GM23338 (cell line): ENCODE results near the gene CCDC150. TPM values are rescaled to one million over a fixed set of nuclear protein-coding genes. Genes with fewer than 3 reads are reported as not detected.

Experiments used
- ATAC-seq: fragments of 200-7000 bp; cut with Tn5 transposase; 3 replicates; pipeline ENCODE4 v1.9.1; 2020
- DNase-seq: peaks from one replicate; pipeline ENCODE4 v3.0.0-alpha.2; 2015; ENCODE audit warnings: low spot score
- H2AFZ ChIP-seq: fragments of 200-600 bp; sonication (generic); 2 replicates; pipeline ENCODE4 v1.8.0; 2016; ENCODE audit warnings: antibody characterized with exemption, mild to moderate bottlenecking, moderate library complexity
- H3F3A ChIP-seq: fragments of 200-600 bp; sonication (generic); replicated peaks from 2 replicates; pipeline ENCODE4 v1.8.0; 2017; ENCODE audit warnings: antibody characterized with exemption, mixed run types, low read depth
- H3K27ac ChIP-seq: fragments of 200-600 bp; sonication (generic); 2 replicates; pipeline ENCODE4 v1.6.1; 2016; ENCODE audit warnings: low read depth
- H3K27me3 ChIP-seq: fragments of 200-600 bp; sonication (generic); 2 replicates; pipeline ENCODE4 v1.8.0; 2016; ENCODE audit warnings: mild to moderate bottlenecking, mixed run types, moderate library complexity; ENCODE audit not compliant: insufficient read depth
- H3K36me3 ChIP-seq: fragments of 200-600 bp; sonication (generic); 2 replicates; pipeline ENCODE4 v1.8.0; 2016; ENCODE audit warnings: mild to moderate bottlenecking; ENCODE audit not compliant: insufficient read depth
- H3K4me1 ChIP-seq: fragments of 200-600 bp; sonication (generic); 2 replicates; pipeline ENCODE4 v1.8.0; 2016; ENCODE audit warnings: mild to moderate bottlenecking, moderate library complexity; ENCODE audit not compliant: insufficient read depth
- H3K4me2 ChIP-seq: fragments of 200-600 bp; sonication (generic); 2 replicates; pipeline ENCODE4 v1.7.1; 2017; ENCODE audit warnings: mixed run types
- H3K4me3 ChIP-seq: fragments of 200-600 bp; sonication (generic); 2 replicates; pipeline ENCODE4 v1.6.1; 2016; ENCODE audit warnings: mixed run types
- H3K79me2 ChIP-seq: fragments of 200-600 bp; sonication (generic); replicated peaks from 2 replicates; pipeline ENCODE4 v1.8.0; 2017; ENCODE audit warnings: mild to moderate bottlenecking; ENCODE audit not compliant: insufficient read depth
- H3K9me2 ChIP-seq: fragments of 200-600 bp; sonication (generic); 2 replicates; pipeline ENCODE4 v1.8.0; 2017; ENCODE audit not compliant: insufficient read depth
- H4K20me1 ChIP-seq: fragments of 200-600 bp; sonication (generic); replicated peaks from 2 replicates; pipeline ENCODE4 v1.8.0; 2017; ENCODE audit warnings: mild to moderate bottlenecking; ENCODE audit not compliant: insufficient read depth
- H3K27ac Mint-ChIP-seq: 2 replicates; pipeline ENCODE4 v1.8.0; 2020; ENCODE audit warnings: inconsistent platforms, mild to moderate bottlenecking, moderate library complexity, mixed read lengths
- H3K27me3 Mint-ChIP-seq: 3 replicates; pipeline ENCODE4 v1.8.0; 2022; ENCODE audit warnings: low read depth, mild to moderate bottlenecking, moderate library complexity, mixed read lengths, inconsistent platforms; ENCODE audit not compliant: insufficient read depth, poor library complexity
- H3K36me3 Mint-ChIP-seq: 3 replicates; pipeline ENCODE4 v1.8.0; 2021; ENCODE audit warnings: low read depth, mild to moderate bottlenecking, inconsistent platforms, moderate library complexity, mixed read lengths
- H3K4me1 Mint-ChIP-seq: 3 replicates; pipeline ENCODE4 v1.8.0; 2020; ENCODE audit warnings: mild to moderate bottlenecking, inconsistent platforms, mixed read lengths
- H3K4me3 Mint-ChIP-seq: 3 replicates; pipeline ENCODE4 v1.8.0; 2021; ENCODE audit warnings: moderate library complexity, mild to moderate bottlenecking, inconsistent platforms, mixed read lengths
- H3K9me3 Mint-ChIP-seq: 3 replicates; pipeline ENCODE4 v1.8.0; 2020; ENCODE audit warnings: moderate library complexity, mild to moderate bottlenecking, inconsistent platforms, mixed read lengths
- CREB1 ChIP-seq: fragments of 250-450 bp; sonication (Bioruptor Pico); IDR thresholded peaks from 2 replicates; pipeline ENCODE4 v1.5.0; 2020; ENCODE audit warnings: low read depth, mild to moderate bottlenecking, moderate library complexity
- CTCF ChIP-seq, 2 experiments: fragments of 200-600 bp in 1 of 2; sonication (generic) in 1 of 2; conservative IDR thresholded peaks; 2 replicates each; pipeline versions ENCODE4 v1.5.1 to v1.6.1; 2016 to 2017; ENCODE audit warnings: antibody characterized with exemption in 2 of 2, low read depth in 2 of 2, mild to moderate bottlenecking in 2 of 2, moderate library complexity in 1 of 2
- EZH2 ChIP-seq: fragments of 200-600 bp; sonication (generic); IDR thresholded peaks from one replicate; pipeline ENCODE4 v1.8.0; 2017; ENCODE audit warnings: antibody characterized with exemption, mild to moderate bottlenecking, low read depth; ENCODE audit not compliant: unreplicated experiment
- EZH2phosphoT487 ChIP-seq: fragments of 200-600 bp; sonication (generic); IDR thresholded peaks from one replicate; pipeline ENCODE4 v1.8.1; 2018; ENCODE audit warnings: antibody characterized with exemption; ENCODE audit not compliant: unreplicated experiment
- JUNB ChIP-seq: IDR thresholded peaks from one replicate; pipeline ENCODE4 v1.6.1; 2016; ENCODE audit warnings: antibody characterized with exemption; ENCODE audit not compliant: unreplicated experiment
- POLR2AphosphoS5 ChIP-seq: IDR thresholded peaks from 2 replicates; pipeline ENCODE4 v1.6.1; 2016; ENCODE audit warnings: antibody characterized with exemption, low read depth
- STAT1 ChIP-seq: IDR thresholded peaks from one replicate; pipeline ENCODE4 v1.6.1; 2016; ENCODE audit warnings: antibody characterized with exemption; ENCODE audit not compliant: unreplicated experiment
- ZNF331 ChIP-seq: fragments of 250-450 bp; sonication (Bioruptor Pico); IDR thresholded peaks from 2 replicates; pipeline ENCODE4 v1.5.0; 2020; ENCODE audit warnings: low read depth, mild to moderate bottlenecking, moderate library complexity
- ZNF462 ChIP-seq: fragments of 250-450 bp; sonication (Bioruptor Pico); IDR thresholded peaks from 2 replicates; pipeline ENCODE4 v1.5.0; 2020; ENCODE audit warnings: mild to moderate bottlenecking, moderate library complexity
- polyA plus RNA-seq: library from polyadenylated mRNA; unstranded; fragments of >200 nt; fragmentation: Nextera tagmentation; extraction: Ambion mirVana; gene quantifications from 2 replicates; pipeline ENCODE4 v1.2.1, GENCODE V29; 2016
- total RNA-seq: library from RNA; depleted of rRNA; stranded (reverse); fragments of >200 nt; shearing (Covaris generic); gene quantifications from 2 replicates; pipeline ENCODE4 v1.2.3, GENCODE V29; 2014
- TF ChIP-seq, protein P1 (sequence below): IDR thresholded peaks from 2 replicates; pipeline ENCODE4 v1.6.1; 2016; ENCODE audit warnings: antibody characterized with exemption

Gene CCDC150
- total and polyA plus RNA-seq, 2 experiments from 2014 or later: 56.3 to 68.3 TPM

- peaks cover 50% of the 10 kb centered on the region for H3K79me2 ChIP-seq
- peaks cover 5% of the 10 kb centered on the region; the same call in 1 of the 3 replicates for H3K36me3 Mint-ChIP-seq
- H3K9me2 ChIP-seq: no peaks in the 10 kb centered on the region
- TF ChIP-seq JUNB (no peak), POLR2AphosphoS5 (no peak), CREB1 (CRISPR knock-in tag) (no peak), CTCF (conservative IDR thresholded peaks at IDR 0.05; ENCODE audit: low read depth in 2 of 2) (no peak), STAT1 (no peak), ZNF331 (CRISPR knock-in tag) (no peak), EZH2phosphoT487 (no peak)
- TF ChIP-seq, protein P1, sequence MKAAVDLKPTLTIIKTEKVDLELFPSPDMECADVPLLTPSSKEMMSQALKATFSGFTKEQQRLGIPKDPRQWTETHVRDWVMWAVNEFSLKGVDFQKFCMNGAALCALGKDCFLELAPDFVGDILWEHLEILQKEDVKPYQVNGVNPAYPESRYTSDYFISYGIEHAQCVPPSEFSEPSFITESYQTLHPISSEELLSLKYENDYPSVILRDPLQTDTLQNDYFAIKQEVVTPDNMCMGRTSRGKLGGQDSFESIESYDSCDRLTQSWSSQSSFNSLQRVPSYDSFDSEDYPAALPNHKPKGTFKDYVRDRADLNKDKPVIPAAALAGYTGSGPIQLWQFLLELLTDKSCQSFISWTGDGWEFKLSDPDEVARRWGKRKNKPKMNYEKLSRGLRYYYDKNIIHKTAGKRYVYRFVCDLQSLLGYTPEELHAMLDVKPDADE: no peak
- H3K27ac Mint-ChIP-seq: peak overlapping the region; percentile 91
- H3K27ac ChIP-seq: peak overlapping the region; percentile 83
- H2AFZ ChIP-seq: peak overlapping the region; percentile 19; the same call in 1 of the 2 replicates
- H3K27me3 ChIP-seq: no peaks in the 10 kb centered on the region
- H3K36me3 ChIP-seq: no peaks in the 10 kb centered on the region
- H3F3A ChIP-seq: no peaks in the 10 kb centered on the region
- H3K9me3 Mint-ChIP-seq: peaks cover 3% of the 10 kb centered on the region; the same call in 1 of the 3 replicates
- H4K20me1 ChIP-seq: no peaks in the 10 kb centered on the region
- H3K27me3 Mint-ChIP-seq: peaks cover 3% of the 10 kb centered on the region
- H3K4me3 Mint-ChIP-seq: peak overlapping the region; percentile 84
- H3K4me1 Mint-ChIP-seq: peaks cover 25% of the 10 kb centered on the region
- H3K4me3 ChIP-seq: peak overlapping the region; percentile 67
- peak overlapping the region; percentile 88 for H3K4me2 ChIP-seq
- peak; percentile 50 for DNase-seq
- peak; percentile 11 for ATAC-seq
- peaks cover 18% of the 10 kb centered on the region for H3K4me1 ChIP-seq
Measured at GRCh38 chr2:196640031-196640548, 575 bp downstream of the CCDC150 start.

GRCh38 chr2:196649202-196649601 is 9.7 kb downstream of the CCDC150 start:
- peaks cover 11% of the 10 kb centered on the region; the same call in 1 of the 2 replicates for H4K20me1 ChIP-seq
- Mint-ChIP-seq H3K27ac (no peak overlapping the region), H3K27me3 (peaks cover 9% of the 10 kb centered on the region), H3K9me3 (peaks cover 57% of the 10 kb centered on the region), H3K36me3 (peaks cover 80% of the 10 kb centered on the region), H3K4me1 (no peaks in the 10 kb centered on the region; the same call in 2 of the 3 replicates), H3K4me3 (no peak overlapping the region)
- DNase-seq (no peak), ATAC-seq (no peak)
- H3K27me3 ChIP-seq: no peaks in the 10 kb centered on the region
- H2AFZ ChIP-seq: no peak overlapping the region
- H3K4me2 ChIP-seq: no peak overlapping the region
- H3K27ac ChIP-seq: no peak overlapping the region
- no peak overlapping the region for H3K4me3 ChIP-seq
- peaks cover 45% of the 10 kb centered on the region for H3K36me3 ChIP-seq
- H3F3A ChIP-seq: no peaks in the 10 kb centered on the region
- H3K4me1 ChIP-seq: no peaks in the 10 kb centered on the region
- H3K9me2 ChIP-seq: peaks cover 6% of the 10 kb centered on the region; the same call in 1 of the 2 replicates
- H3K79me2 ChIP-seq: peaks cover 99% of the 10 kb centered on the region
- TF ChIP-seq JUNB: no peak
- TF ChIP-seq EZH2: no peak
- no peak for TF ChIP-seq ZNF331 (CRISPR knock-in tag)
- no peak for TF ChIP-seq CTCF (conservative IDR thresholded peaks at IDR 0.05; ENCODE audit: low read depth in 2 of 2)
- no peak for TF ChIP-seq ZNF462
